Thyroid gland (tissue), 4 donors: Measurements from ENCODE around the gene SCARB1. TPM values are rescaled to one million over a fixed set of nuclear protein-coding genes. Genes with fewer than 3 reads are reported as not detected.

Source experiments
- DNase-seq, 2 donors: peaks; one replicate each; pipeline ENCODE4 v3.0.0-alpha.2; 2019
- H3K27ac ChIP-seq, 3 donors: fragments of 200-600 bp; sonication (generic); 1 replicate in 2 of 3; 2 replicates in 1 of 3; pipeline ENCODE4 v1.5.1; 2016 to 2019; ENCODE audit warnings: mild to moderate bottlenecking in 1 of 3, moderate library complexity in 1 of 3
- H3K27me3 ChIP-seq: fragments of 200-600 bp; sonication (generic); one replicate; pipeline ENCODE4 v1.5.1; 2019
- H3K36me3 ChIP-seq, 2 donors: fragments of 200-600 bp; sonication (generic); one replicate each; pipeline ENCODE4 v1.5.1; 2016 to 2019
- H3K4me1 ChIP-seq, 2 donors: fragments of 200-600 bp; sonication (generic); one replicate each; pipeline ENCODE4 v1.5.1; 2017 to 2019
- H3K4me3 ChIP-seq, 3 donors: fragments of 200-600 bp; sonication (generic); replicated peaks in 1 of 3; 1 replicate in 2 of 3; 2 replicates in 1 of 3; pipeline ENCODE4 v1.5.1; 2016; ENCODE audit warnings: mild to moderate bottlenecking in 1 of 3
- H3K9me3 ChIP-seq: fragments of 200-600 bp; sonication (generic); one replicate; pipeline ENCODE4 v1.5.1; 2017
- CTCF ChIP-seq, 6 experiments: fragments of 200-600 bp in 3 of 6; fragments of 450-650 bp in 3 of 6; sonication (generic) in 3 of 6; IDR thresholded peaks; one replicate each; pipeline ENCODE4 v1.5.1; 2016 to 2019; ENCODE audit warnings: antibody characterized with exemption in 6 of 6, mild to moderate bottlenecking in 2 of 6, inconsistent platforms in 1 of 6, moderate library complexity in 1 of 6
- POLR2A ChIP-seq, 2 donors: fragments of 450-650 bp; IDR thresholded peaks; one replicate each; pipeline ENCODE4 v1.6.1; 2017; ENCODE audit warnings: antibody characterized with exemption in 2 of 2, mild to moderate bottlenecking in 2 of 2, moderate library complexity in 1 of 2
- WGBS, 2 donors: methylation state at CpG; one replicate each; pipeline ENCODE4 v1.1.5; 2017; 5-methylcytosine and 5-hydroxymethylcytosine counted together
- intact Hi-C: fragments of 100-400 bp; cut with DNase I; formaldehyde crosslinking; loops from one replicate; pipeline ENCODE4 v1.15.1; 2023
- total RNA-seq, 4 donors: library from RNA; depleted of rRNA; stranded (reverse); fragments of >200 nt; gene quantifications; one replicate each; pipeline ENCODE4 v1.2.3, GENCODE V29; 2016

SCARB1 gene
- total RNA-seq, 4 donors from 2014 or later: 10.9 to 16.0 (median 15.4) TPM

DNA sequence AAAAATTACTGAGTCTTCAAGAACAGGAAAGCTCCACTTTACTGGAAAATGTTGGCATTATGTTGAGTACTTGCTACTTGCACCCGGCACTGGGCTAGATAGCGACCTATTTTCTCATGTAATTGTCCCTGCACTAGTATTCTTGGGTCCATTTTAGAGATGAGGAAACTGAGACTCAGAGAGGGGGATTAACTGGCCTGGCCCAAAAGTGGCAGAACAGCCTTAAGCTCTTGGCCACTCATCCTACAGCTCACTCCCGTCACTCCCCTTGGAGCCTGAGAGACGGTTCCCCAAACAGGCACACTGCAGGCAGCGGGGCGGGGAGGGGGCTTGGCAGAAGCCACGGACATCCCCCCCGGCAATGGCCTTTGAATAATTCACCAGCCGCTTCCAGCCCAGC is 113.9 kb downstream of the SCARB1 start:
- Histone ChIP-seq H3K36me3 (no peaks in the 10 kb centered on the region), H3K27me3 (no peaks in the 10 kb centered on the region), H3K27ac (no peak overlapping the region), H3K4me3 (no peak overlapping the region), H3K9me3 (no peaks in the 10 kb centered on the region), H3K4me1 (peaks cover 27 to 51% of the 10 kb centered on the region in 2 donors)
- no peak for DNase-seq
- TF ChIP-seq CTCF (IDR thresholded peaks at IDR 0.05) (no peak), POLR2A (IDR thresholded peaks at IDR 0.05) (no peak)
- WGBS, 2 donors: 93 to 94% methylated on average over 9 of the region's 9 CpGs
- intact Hi-C loops: no loop called here

DNA sequence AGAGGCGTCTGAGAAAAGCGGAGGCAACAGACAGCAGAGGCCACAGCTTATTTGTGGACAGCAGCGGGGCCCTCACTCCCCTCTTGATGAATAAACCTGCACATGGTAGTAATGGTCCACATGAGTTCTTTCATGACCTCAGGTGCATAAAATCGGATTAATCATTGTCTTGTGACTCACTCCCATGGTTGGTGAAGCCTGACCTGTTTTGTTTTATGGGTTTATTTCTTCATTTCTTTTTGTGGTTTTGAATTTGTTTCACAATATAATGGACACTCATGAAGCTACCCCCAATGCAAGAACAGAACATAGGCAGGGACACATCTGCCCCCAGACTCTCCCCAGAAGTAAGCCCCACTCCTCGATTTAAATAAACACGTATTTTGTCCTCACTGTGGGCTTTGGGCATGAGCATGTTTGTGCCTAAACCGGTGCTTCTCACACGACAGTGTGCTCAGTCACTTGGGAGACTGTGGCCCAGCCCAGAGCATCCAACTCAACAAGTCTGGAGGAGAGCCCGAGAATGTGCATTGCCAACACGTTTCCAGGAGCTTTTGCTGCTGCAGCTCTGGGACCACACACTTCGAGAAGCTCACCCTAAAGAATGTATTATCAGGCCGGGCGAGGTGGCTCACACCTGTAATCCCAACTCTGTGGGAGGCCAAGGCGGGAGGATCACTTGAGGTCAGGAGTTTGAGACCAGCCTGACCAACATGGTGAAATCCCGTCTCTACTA is 116.1 kb downstream of the SCARB1 start:
- 82 to 88% methylated on average over 10 to 15 of the region's 15 CpGs for WGBS, 2 donors
- no peaks in the 10 kb centered on the region for H3K9me3 ChIP-seq
- peak overlapping the region in 2 of 3 donors; percentile 40 to 81 for H3K27ac ChIP-seq
- intact Hi-C loops: no loop called here
- peaks cover 22 to 41% of the 10 kb centered on the region in 2 donors for H3K4me1 ChIP-seq
- TF ChIP-seq CTCF (IDR thresholded peaks at IDR 0.05) (no peak), POLR2A (IDR thresholded peaks at IDR 0.05) (no peak)
- no peaks in the 10 kb centered on the region for H3K27me3 ChIP-seq
- no peaks in the 10 kb centered on the region for H3K36me3 ChIP-seq
- no peak for DNase-seq
- H3K4me3 ChIP-seq: no peak overlapping the region

DNA sequence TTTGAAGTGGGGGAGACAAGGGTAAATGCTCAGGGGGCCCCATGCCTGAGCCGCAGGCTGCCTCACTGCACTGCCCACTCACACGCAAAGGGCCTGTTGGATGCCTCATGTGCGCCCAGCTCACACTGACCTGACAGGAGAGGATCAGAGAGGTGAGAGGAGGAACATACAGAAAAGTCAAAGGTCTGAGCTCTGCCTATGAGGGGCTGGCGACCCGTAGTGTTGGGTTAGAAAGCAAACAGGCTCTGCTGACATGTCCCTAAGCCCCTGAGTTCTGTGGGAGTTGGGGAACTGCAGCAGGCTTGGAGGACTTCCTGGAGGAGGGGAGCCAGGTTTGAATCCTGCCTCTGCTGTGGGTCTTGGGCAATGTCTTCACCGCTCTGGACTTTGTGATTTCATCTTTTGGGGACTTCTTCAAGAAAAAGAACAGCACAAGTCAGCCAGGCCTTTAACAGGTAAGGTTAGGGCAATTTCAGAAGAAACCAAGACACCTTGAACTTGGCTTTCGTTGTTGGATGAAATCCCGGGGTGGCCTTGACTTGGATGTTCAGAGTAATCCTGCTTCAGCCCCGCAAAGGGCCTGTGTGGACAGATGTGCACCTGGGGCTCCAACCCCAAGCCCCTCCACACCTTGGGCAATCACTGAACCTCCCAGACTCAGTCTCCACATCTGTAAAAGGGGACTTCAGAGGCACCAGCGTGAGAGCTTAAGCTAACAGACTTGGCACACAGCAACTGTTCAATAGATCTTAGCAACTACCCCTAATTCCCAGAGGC is 116.8 kb downstream of the SCARB1 start:
- intact Hi-C loops: no loop called here
- Histone ChIP-seq H3K4me3 (no peak overlapping the region), H3K4me1 (peaks cover 15 to 35% of the 10 kb centered on the region in 2 donors), H3K27ac (peak overlapping the region; percentile 4 to 81 (median 57)), H3K27me3 (no peaks in the 10 kb centered on the region), H3K9me3 (no peaks in the 10 kb centered on the region), H3K36me3 (no peaks in the 10 kb centered on the region)
- TF ChIP-seq POLR2A (IDR thresholded peaks at IDR 0.05) (no peak), CTCF (IDR thresholded peaks at IDR 0.05) (no peak)
- DNase-seq: no peak
- 92 to 94% methylated on average over 7 to 10 of the region's 10 CpGs for WGBS, 2 donors

- Histone ChIP-seq H3K9me3 (no peaks in the 10 kb centered on the region), H3K36me3 (no peaks in the 10 kb centered on the region), H3K27ac (peak overlapping the region; percentile 57 to 81 (median 69)), H3K4me1 (peaks cover 11 to 27% of the 10 kb centered on the region in 2 donors), H3K27me3 (no peaks in the 10 kb centered on the region), H3K4me3 (no peak overlapping the region)
- intact Hi-C loops: no loop called here
- peak; percentile 96 to 97 for DNase-seq
- WGBS, 2 donors: 11 to 12% methylated on average over 22 to 25 of the region's 25 CpGs
- TF ChIP-seq POLR2A (IDR thresholded peaks at IDR 0.05) (peak in 1 of 2 donors; percentile 17), CTCF (IDR thresholded peaks at IDR 0.05) (no peak)
Measured at GRCh38 chr12:124745891-124746570, 117.6 kb downstream of the SCARB1 start.
